ENCODE measurements around the gene CCDC127.
A peak's percentile ranks its signal among the peaks of the same experiment; 100 is the strongest.

CCDC127 gene

DNA sequence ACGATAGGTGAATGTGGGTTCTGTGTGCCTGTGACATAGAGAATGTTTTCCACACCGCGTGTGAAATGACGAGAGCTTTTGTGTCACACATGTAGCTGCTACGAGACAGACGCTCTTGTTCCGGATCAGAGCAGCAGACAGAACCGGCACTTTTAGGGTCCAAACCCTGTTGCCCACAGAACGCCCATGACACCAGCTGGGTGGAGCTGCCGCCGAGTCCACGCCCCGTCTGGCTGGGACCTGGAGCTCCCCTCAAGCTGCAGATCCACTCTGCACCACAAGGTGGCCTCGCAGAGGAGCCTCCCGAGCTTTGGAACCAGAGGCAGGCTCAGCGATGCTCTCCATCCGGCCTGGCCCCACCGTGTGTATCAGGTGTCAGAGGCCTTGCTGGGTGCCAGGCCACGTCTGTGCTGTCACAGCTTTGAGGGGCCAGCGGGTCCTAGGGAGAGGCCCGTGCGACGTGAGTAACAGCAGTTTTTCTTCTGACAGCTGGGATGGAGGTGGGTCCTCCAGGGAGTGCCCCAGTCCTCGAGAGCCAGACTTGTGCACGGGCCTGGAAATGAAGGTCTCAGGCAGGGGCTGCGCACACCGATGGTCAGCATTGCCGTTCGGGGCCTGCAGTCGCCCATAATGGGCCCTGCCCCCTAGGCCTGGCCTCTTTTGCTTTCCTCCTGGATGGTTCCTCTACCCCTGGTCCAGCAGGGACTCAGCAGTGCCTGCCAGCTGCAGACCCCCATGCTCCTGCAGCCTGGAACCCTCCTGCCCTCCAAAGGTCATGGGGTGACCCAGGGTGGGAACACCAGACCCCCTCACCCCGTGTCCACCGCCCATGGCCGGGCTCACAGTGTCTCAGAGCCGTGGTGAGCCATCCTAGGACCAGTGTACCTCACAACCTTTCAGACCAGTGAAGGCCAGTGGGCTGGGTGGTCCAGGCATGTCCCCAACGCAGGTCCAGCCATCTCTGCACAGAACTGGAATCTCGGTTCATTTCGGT, 29.2 kb downstream of the CCDC127 start:
- peak; percentile 84 for DNase-seq

DNA sequence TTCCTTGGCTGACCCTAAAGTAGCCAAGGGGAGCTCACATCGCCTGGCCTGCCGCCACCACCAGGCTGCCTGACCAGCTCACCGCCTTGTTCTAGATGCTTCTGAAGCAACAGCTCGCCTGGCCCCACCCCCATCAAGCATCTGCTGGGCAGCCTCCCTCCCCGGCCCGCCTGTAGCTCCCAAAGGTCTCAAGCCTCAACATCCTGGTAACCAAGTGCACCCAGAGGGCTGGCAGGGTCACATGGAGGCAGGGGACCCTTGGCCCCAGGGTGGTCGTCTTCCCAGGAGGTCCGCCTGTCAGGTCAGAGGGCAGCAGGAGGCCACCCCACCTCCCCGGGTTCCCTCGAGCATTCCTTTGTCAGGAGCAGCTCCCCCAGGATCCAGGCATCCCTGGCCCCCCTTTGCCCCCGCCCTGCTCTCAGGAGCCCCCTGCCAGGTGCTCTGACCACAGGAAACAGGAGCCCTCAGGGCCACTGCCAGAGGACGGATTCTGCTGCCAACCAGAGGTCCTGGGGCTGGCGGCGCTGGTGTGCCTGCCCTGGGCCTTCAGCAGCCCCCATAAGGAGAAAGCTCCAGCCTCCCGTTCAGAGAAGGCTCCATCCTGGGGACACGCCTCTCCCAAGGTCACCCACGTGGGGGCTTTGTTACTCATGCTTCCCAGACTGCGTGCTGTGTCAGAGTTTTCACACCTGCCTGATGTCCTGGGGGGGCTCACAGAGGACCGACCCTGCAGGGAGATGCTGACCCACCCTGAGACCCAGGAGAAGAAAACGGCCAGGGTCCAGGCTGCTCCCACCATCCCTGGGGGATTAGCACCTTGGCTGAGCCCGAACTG, 30.1 kb downstream of the CCDC127 start:
- DNase-seq: no peak

DNA sequence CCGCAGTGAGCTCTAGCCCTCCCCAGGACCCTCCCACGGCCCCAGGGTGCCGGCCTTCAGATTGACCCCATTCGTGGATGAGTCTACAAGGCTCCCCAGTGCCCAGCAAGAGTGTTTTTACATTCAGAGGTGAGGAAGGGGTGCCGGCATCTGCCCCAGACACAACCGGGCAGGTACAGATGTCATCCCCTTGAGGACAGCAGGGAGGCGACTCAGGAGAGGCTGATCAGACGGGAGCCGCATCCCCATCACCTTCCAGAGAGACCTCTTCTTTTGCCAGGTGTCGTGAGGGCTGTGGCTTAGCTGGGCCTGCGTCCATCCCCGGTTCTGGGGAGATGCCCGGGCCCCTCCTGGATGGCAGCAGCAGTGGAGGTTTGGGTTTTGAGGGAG, 30.9 kb downstream of the CCDC127 start:
- DNase-seq: no peak

DNA sequence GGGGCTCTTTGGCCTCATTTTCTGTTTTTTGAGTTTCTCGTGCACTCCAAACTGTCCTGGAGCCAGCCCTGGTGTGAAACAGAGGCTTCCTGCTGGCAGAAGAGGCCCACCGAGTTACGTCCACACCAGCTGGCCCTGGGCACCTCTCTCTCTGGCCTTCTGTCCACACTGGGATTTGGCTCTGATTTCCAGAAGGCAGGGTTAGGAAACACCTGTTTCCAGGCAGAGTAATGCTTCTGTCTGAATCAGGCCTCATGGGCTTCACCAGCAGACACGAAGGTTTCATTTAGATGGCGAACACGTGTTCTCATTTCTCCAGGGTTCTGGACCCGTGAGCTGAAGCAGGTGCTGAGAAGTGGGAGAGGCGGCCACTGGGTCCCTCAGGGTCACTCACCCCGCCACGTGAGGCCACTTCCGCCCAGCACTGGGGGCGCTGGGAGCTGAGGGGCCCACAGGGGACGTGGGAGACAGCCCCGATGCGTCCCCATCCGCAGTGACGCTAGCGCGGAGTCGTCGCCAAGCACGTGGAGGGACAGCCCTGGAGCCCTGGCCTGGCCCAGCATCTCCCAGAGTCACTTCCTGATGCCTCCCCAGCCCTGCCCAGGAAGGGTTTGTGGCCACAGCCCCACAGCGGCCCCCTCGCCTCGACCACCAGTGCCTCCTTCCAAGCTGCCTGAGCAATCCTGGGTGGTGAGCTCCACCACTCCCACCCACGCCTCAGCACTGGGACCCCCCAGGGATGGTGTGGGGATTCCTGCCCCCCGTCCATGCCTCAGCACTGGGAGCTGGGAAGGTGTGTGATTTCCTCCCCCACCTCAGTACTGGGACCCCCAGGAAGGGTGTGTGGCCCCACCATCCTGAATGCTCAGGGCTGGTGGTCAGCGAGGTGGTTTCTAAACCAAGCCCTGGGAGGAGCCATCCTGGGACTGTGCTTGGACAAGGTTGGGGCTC, 31.6 kb downstream of the CCDC127 start:
- no peak for DNase-seq

DNA sequence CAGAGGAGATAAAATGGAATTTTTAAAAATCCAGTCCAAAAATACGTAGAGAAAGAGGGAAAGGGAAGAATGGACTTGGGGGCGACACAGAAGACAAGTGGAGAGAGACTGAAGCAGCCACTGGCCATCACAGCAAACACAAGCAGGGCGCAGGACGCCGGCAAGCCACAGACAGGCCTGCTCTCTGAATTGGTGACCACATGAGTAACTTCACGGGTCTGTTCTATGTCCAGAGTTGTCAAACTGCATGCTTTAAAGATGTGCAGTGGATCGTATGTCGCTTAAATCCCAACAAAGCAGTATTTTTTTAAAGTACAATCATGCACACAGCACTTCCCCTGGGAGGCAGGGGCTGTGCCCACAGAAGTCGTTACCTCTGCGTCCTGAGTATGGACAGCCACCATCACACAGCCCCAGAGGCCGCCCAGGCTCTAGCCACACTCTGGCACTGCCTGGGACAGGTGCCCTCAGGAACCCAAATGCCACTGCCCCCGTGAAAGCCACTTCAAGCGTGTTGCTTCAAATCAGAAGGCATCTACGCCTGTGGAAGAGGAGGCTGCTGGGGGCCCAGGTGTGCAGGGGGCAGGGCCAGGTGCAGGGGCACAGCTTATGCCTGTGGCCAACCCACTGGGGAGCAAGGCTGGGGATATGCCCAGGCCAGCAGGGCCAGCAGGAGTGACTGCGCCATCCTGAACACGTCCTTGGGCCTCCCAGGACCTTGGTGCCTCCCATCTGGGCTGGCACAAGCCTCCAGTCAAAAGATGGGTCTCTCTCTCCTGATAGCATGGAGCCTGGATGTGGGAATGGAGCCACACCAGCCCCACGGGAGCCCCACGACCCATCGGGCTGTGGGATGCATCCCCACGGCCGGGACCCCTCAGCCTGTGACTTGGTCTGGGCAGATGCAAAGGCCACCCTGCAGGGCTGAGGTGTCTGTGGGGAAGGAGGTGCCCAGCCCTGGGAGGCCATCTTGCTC, 32.6 kb downstream of the CCDC127 start:
- no peak for DNase-seq

DNA sequence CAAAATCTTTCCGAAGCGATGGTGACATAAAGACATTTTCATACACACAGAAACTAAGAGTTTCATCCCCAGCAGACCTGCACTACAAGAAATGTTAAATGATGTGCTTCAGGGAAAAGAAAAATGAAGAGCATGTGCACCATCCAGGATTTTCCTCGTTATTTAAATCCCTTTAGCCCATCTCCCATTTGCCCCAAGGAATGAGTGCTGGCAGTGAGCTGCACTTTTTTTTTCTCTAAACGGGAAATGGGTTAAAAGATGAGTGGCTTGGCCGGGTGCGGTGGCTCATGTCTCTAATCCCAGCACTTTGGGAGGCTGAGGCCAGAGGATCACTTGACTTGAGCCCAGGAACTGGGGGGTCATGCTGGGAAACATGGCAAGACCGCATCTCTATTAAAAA, 33.5 kb downstream of the CCDC127 start:
- no peak for DNase-seq

DNA sequence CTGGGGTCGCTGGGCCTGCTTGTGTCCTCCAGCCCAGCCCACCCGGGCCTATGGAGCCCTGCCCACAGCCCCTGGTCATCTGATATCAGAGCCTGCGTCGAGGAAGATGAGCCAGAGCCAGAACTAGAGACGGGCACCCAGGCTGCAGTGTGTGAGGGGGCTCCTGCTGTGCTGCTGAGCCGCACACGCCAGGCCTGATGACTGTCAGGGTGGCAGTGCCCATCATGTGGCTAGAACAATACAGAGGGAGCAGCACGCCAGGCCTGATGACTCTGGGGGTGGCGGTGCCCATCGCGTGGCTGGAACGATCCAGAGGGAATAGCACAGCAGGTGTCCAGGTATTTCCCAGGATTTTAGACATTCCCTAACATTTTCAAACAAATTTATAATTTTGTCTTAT, 35.8 kb downstream of the CCDC127 start:
- DNase-seq: no peak

DNA sequence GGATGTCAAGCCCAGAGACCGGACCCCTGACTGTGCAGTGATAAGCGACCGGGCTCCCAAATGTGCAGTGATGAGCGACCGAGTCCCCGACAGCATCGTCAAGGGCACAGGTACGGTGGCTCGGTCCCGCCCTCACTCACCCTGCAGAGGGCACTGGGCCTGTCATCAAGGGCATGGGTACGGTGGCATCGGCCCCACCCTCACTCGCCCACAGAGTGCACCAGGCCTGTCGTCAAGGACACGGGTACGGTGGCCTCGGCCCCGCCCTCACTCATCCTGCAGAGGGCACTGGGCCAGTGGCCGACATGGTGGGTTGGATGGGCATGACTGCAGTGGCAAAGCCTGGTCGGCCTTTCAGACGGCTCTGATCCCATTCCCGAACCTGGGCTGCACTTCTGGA, 36.4 kb downstream of the CCDC127 start:
- DNase-seq: no peak

DNA sequence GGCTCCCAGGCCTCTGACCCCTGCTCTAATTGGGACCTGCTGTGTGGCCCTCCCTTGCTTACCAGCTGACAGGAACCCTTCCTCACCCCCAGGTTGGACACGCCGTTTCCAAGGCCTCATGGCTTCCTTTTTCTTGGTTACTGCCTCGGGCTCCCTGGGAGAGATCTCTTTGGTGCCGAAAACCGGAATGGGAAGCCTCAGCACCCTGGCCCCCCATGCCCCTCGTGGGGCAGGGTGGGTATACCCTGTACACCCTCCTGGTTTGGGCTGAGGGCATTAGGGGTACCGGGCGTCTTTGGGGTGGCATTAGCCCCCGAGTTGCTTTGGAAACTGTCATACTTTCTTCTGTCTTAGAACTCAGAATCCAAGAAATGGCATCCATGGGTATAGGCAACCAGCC, 36.8 kb downstream of the CCDC127 start:
- DNase-seq: no peak

DNA sequence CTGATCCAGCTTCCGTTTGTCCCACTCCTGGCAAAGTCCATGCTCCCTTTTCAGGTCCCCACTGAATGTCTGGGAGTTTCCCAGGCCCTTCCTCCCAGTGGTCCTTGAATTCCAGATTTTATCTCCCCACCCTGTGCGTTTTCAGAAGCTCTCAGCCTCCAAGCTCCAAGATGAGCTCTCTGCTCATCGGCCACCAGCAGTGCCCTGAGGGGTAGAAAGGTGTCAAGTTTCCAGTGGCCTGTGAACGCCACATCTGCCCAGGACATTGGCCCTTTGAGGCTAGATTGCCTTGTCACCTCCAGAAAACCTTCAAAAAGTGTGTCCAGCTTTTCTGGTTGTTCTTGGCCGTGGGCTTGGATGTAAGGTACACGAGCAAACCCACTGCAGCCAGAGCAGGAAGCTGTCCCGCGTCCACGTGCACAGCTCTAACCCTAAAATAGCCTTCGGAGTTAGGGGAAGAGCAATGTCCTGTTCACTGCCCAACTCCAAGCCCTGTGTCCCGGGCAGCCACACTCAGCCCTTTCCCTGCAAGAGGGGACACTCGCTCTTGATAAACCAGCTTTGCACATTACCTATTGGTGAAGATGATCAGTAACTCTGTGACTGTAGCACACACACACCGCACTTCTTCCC, 37.6 kb downstream of the CCDC127 start:
- DNase-seq: no peak

DNA sequence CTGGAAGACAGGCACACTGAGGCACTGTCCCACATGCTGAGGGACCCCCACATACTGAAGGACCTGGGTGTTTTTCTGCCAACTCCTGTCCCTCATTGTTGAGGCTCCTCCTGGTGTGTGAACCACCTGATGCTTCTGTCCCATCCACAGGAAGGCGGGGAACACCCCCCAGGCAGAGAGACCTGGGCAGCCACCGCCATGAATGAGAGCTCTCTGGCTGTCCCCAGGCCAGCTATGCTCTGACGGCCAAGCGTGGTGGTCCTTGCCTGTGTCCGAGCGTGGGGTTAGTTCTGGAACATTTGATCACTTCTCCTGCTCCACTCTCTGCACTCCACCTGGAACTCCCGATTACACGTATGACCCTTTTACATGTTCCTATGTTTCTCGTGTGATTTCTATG, 38.6 kb downstream of the CCDC127 start:
- no peak for DNase-seq

DNA sequence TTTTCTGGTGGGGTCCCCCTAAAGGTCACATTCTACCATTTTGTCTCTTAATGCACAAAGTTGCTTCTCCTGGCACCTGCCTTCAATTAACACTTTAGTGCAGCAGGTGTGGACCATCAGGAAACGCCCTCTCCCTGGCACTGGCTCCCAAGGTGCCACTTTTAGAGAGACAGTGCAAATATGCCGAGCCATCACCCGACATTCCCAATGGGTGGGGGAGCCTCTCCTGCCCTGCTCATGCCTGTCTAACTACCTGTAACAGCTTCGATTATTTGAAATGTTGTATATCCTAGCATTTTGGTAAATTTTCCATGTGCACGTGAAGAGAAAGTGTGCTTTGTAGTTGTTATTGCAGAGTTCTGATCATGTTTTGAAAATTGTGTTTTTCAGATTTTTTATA, 39.8 kb downstream of the CCDC127 start:
- no peak for DNase-seq

DNA sequence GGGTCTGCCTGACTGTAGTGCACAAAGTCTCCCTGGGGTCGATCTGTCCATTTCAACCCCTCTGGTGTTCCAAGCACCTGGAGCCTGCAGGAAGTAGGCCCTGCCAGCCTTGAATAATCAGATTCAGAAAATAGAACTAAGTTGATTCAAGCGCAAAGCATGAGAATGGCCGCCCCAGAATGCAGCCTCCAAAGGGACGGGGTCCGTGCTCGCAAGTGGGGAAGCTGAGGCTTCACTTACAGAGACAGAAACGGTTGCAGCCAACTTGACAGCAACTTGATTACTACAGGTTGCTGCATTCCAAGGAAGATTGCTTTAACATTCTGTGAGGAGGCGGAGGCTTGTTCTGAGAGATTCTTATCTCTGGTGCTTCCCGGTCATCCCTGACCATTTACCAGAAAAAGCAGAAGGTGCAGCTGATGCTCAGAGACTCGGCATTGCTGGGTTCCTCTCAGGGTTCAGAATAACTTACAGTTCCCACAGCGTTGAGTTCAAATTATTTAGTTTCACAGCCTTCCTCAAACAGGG, 41.6 kb downstream of the CCDC127 start:
- DNase-seq: no peak

DNA sequence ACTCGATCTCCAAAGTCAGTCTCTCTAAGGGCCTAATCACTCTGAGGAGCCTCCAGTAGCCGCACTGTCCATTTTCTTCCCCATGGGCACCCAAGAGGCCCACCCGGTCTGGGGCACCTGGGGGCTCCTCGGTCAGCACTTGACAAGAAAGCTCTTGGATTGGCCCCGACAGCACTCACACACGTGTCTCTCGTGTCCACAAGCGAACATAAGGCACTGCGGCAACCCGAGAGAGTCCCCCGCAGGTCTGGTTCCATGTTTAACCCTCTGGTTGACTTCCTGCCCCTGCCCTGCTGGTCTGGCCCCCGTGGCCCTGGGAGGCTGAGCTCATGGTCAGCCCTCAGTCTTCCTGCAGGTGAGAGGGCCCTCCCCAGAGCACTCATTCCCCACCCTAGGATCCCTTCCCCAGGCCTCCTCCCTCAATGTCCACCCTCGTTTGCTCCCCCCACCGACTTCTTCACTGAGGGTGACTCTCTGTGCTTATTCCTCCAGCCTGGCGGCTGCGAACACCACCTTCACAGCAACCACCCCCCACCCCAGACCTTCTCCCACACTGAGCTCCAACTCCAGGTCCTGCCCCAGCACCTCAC, 43.0 kb downstream of the CCDC127 start:
- no peak for DNase-seq

DNA sequence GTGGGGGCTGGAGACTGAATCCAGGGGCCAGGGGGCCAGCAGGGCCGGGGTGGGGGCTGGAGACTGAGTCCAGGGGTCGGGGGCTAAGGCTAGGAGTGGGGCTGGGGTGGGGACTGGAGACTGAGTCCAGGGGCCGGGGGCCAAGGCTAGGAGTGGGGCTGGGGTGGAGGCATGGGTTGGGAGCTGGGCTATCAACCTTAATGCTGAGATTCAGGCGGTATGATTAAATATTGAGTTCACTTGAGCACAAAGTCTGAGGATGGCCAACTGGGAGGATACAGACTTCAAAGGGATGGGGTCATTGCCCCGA, 43.7 kb downstream of the CCDC127 start:
- DNase-seq: no peak

DNA sequence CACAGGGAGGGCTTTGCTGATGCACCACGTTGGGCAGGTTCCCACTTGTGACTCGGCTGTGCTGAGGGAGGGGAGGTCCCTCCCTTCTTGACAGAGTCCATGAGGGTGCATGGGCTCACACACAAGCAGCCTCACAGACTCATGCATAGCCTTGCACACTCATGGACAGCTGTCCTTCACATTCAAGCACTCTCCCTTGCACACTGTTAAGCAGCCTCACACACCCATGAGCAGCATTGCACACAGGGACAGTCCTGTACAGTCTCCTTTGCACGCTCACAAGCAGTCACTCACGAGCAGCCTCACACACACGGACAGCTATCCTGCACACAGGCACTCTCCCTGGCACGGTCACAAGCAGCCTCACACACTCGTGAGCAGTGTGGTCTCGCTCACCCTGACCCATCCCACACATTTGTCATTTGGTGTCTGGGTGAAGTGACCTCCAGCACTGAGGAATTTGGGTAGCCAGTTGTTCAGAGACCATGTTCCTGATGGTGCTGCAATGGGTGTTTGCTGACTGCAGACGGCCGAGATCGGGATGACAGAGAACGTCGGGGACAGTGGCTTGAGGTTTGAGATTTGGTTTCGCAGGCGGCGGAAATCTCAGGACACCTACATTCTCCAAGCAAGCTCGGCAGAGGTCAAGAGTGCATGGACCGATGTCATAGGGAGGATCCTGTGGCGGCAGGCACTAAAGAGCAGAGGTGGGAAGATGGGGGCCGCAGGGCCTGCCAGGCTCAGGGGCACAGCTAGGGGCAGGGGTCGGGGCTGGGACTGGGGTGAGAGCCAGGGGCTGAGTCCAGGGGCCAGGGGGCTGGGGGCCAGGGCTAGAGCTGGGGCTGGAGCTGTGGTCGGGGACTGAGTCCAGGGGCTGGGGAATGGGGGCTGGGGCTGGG, 44.3 kb downstream of the CCDC127 start:
- DNase-seq: no peak

DNA sequence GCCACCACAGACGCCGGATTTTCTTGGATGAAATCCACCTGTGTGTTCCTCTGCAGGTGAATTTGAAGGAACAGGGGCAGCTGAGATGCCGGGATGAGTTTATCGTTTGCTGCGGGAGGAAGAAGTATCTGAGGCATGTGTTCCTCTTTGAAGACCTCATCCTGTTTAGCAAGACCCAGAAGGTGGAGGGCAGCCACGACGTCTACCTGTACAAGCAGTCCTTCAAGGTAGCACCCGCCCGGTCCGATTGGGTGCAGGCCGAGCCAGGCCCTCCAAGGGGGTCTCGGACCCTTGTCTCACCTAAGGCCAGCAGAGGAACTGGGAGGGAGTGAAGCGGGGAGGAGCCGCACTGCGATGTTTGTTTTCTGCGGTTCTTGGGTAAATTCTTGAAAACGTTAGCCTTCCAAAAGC, 45.1 kb downstream of the CCDC127 start:
- no peak for DNase-seq

DNA sequence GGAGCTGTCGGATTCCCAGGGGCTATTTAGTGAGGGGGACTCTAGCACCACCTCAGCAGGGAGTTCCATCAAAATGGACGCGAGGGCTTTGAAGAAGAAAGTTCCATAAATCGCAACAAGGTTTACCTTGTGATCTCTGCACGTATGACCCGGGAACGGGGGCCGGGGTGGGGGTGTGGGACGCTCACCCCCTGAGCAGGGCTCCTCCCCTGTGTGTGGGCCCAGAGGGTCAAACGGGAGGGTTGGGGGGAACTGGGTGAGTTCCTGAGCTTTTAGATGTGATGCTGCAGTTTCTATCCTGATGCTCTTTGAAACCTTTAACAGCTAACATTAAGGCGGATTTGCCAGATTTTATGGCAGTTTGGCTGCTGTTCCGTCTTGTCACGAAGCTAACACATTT, 45.5 kb downstream of the CCDC127 start:
- no peak for DNase-seq

DNA sequence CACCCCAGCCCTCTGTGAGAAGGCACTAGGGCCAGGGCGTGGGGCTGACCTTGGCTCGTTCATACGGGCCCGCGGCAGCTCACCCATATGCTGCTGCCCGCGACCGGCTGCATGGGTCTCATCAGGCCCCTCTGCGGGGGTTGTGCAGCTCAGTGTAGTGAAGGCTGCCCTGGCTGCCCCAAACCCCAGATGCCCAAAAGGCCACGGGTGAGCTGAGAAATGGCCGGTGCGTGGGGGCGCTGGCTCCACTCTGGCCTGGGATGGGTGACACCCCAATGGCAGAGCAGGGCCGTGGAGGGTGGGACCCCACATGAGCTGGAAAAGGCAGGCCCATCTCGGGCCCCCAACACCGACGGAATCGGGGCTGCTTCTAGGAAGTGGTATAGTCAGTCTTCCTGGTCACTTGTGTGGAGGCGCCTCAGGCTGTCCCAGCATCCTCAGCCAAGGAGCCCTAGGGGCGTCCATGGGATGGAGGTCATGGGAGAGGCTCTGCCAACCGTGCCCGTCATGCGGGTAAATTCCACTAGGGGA, 46.1 kb downstream of the CCDC127 start:
- DNase-seq: no peak

Measured in CD4-positive, alpha-beta T cell treated with Interferon gamma for 1 hour (primary cell).